OCI-LY7 (cell line): ENCODE data around the gene PALD1. TPM values are rescaled to one million over a fixed set of nuclear protein-coding genes. Genes with fewer than 3 reads are reported as not detected.

Source experiments
- BruUV-seq: library from RNA; stranded (reverse); fragments of 400-500 nt; replicated peaks from 2 replicates; lab custom pipeline; 2021; lab: Mats Ljungman, UMichigan
- CTCF ChIA-PET: fragments of 300-600 bp; sonication (Branson Sonifier 250); formaldehyde crosslinking; loops from one replicate; lab custom pipeline; 2022; ENCODE audit warnings: antibody characterized with exemption; ENCODE audit not compliant: unreplicated experiment; lab: Charles Lee
- POLR2A ChIA-PET: fragments of 300-600 bp; sonication (Branson Sonifier 250); formaldehyde crosslinking; loops from one replicate; lab custom pipeline; 2022; ENCODE audit warnings: antibody characterized with exemption; lab: Charles Lee
- DNase-seq: peaks from one replicate; pipeline ENCODE4 v3.0.0-alpha.2; 2015; ENCODE audit warnings: low spot score
- H2AFZ ChIP-seq: fragments of 200-600 bp; sonication (generic), shearing (Covaris generic); 2 replicates; pipeline ENCODE4 v1.6.1; 2014; ENCODE audit warnings: mild to moderate bottlenecking, antibody characterized with exemption, low read length, moderate library complexity
- H3K27ac ChIP-seq: fragments of 200-600 bp; sonication (generic); 2 replicates; pipeline ENCODE4 v1.5.1; 2014; ENCODE audit warnings: mixed run types, low read depth, mild to moderate bottlenecking, moderate library complexity, low read length, inconsistent platforms; ENCODE audit not compliant: poor library complexity, severe bottlenecking
- H3K36me3 ChIP-seq: fragments of 200-600 bp; sonication (generic); 2 replicates; pipeline ENCODE4 v1.6.1; 2014; ENCODE audit warnings: mild to moderate bottlenecking, antibody characterized with exemption, low read length, moderate library complexity, mixed read lengths; ENCODE audit not compliant: insufficient read depth
- H3K4me1 ChIP-seq: fragments of 200-600 bp; sonication (generic); 2 replicates; pipeline ENCODE4 v1.5.1; 2014; ENCODE audit warnings: mild to moderate bottlenecking, low read length; ENCODE audit not compliant: insufficient read depth, poor library complexity, severe bottlenecking
- H3K4me2 ChIP-seq: fragments of 200-600 bp; sonication (generic); 2 replicates; pipeline ENCODE4 v1.6.1; 2014; ENCODE audit warnings: mild to moderate bottlenecking, low read length
- H3K4me3 ChIP-seq: fragments of 200-600 bp; sonication (generic); 2 replicates; pipeline ENCODE4 v1.5.1; 2014; ENCODE audit warnings: mild to moderate bottlenecking, low read depth, low read length; ENCODE audit not compliant: poor library complexity, severe bottlenecking
- H3K79me2 ChIP-seq: fragments of 200-600 bp; sonication (generic); 2 replicates; pipeline ENCODE4 v1.6.1; 2016; ENCODE audit warnings: low read depth, mild to moderate bottlenecking, low read length, moderate library complexity, mixed read lengths; ENCODE audit not compliant: insufficient read depth
- H3K9me2 ChIP-seq: fragments of 200-600 bp; sonication (generic); 2 replicates; pipeline ENCODE4 v1.6.1; 2016; ENCODE audit warnings: mild to moderate bottlenecking, low read length, mixed read lengths; ENCODE audit not compliant: insufficient read depth
- H3K9me3 ChIP-seq: fragments of 200-600 bp; sonication (generic); 2 replicates; pipeline ENCODE4 v1.6.1; 2014; ENCODE audit warnings: mild to moderate bottlenecking, mixed run types, low read length, mixed read lengths
- H4K20me1 ChIP-seq: fragments of 200-600 bp; sonication (generic); 2 replicates; pipeline ENCODE4 v1.6.1; 2014; ENCODE audit warnings: mild to moderate bottlenecking, antibody characterized with exemption, low read length, moderate library complexity, mixed read lengths; ENCODE audit not compliant: insufficient read depth
- EZH2phosphoT487 ChIP-seq: fragments of 200-600 bp; sonication (generic); IDR thresholded peaks from 2 replicates; pipeline ENCODE4 v1.6.1; 2018; ENCODE audit warnings: low read depth, borderline replicate concordance, mild to moderate bottlenecking, mixed run types, antibody characterized with exemption, low read length, moderate library complexity, mixed read lengths
- intact Hi-C: fragments of 100-400 bp; cut with micrococcal nuclease; formaldehyde crosslinking; loops from one replicate; pipeline ENCODE4 v1.10.0; 2022; ENCODE audit not compliant: unreplicated experiment
- total RNA-seq, 2 experiments: library from RNA; depleted of rRNA in 1 of 2; stranded (reverse); fragments of >200 nt in 1 of 2; shearing (Covaris generic) in 1 of 2; gene quantifications; 2 replicates each; pipeline ENCODE4 v1.2.3, GENCODE V29; 2014 to 2022
- TF ChIP-seq, protein P1 (sequence below): fragments of 200-600 bp; sonication (generic); conservative IDR thresholded peaks from 2 replicates; pipeline ENCODE4 v1.5.1; 2014; ENCODE audit warnings: mild to moderate bottlenecking, antibody characterized with exemption, low read length, moderate library complexity, mixed read lengths

The PALD1 gene
- total RNA-seq, 2 experiments from 2014 or later, result 52.7 to 66.7 TPM

DNA sequence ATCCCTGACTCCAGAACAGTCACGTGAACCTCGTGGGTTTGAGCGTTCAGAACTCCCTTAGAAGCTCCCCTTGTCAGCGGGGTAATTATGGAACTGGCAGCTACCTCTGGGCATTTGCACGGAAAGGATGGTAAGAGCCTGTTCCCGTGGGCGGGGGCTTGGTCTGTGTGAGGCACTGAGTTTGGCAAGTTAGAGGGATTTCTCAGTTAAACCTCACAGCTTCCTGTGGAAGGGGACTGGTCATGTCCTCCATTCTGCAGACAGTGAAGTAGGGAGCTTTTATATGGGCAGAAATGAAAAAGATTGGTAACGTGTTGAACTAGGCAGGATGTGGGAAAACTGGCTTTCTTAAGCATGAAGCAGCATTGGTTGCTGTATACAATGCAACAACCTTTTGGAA lies 16.0 kb downstream of the PALD1 start:
- TF ChIP-seq, protein P1, sequence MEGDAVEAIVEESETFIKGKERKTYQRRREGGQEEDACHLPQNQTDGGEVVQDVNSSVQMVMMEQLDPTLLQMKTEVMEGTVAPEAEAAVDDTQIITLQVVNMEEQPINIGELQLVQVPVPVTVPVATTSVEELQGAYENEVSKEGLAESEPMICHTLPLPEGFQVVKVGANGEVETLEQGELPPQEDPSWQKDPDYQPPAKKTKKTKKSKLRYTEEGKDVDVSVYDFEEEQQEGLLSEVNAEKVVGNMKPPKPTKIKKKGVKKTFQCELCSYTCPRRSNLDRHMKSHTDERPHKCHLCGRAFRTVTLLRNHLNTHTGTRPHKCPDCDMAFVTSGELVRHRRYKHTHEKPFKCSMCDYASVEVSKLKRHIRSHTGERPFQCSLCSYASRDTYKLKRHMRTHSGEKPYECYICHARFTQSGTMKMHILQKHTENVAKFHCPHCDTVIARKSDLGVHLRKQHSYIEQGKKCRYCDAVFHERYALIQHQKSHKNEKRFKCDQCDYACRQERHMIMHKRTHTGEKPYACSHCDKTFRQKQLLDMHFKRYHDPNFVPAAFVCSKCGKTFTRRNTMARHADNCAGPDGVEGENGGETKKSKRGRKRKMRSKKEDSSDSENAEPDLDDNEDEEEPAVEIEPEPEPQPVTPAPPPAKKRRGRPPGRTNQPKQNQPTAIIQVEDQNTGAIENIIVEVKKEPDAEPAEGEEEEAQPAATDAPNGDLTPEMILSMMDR, result no peak
- TF ChIP-seq EZH2phosphoT487, result no peak
- H4K20me1 ChIP-seq, result no peaks in the 10 kb centered on the region
- peak overlapping the region; percentile 64 for H3K4me3 ChIP-seq
- no peaks in the 10 kb centered on the region for H3K9me2 ChIP-seq
- DNase-seq, result no peak
- peaks cover 99% of the 10 kb centered on the region for H3K4me1 ChIP-seq
- H3K79me2 ChIP-seq, result peaks cover 77% of the 10 kb centered on the region
- H3K36me3 ChIP-seq, result peaks cover 34% of the 10 kb centered on the region; the same call in 1 of the 2 replicates
- no peak overlapping the region for H2AFZ ChIP-seq
- no peaks in the 10 kb centered on the region for H3K9me3 ChIP-seq
- intact Hi-C loops, result no loop called here
- H3K4me2 ChIP-seq, result peak overlapping the region; percentile 95
- ChIA-PET POLR2A (interaction anchor here (0.6 to 5.1 kb wide), 9 partner anchors 10 to 265 kb away, joined by 3 to 35 read pairs (median 5); partner anchors contain the start of gene PALD1), CTCF (interaction anchor here (1.4 kb wide), 1 partner anchor 9 kb away, joined by 3 read pairs; no protein-coding TSS in a partner anchor)
- H3K27ac ChIP-seq, result peak overlapping the region; percentile 98
- BruUV-seq, result TSS peak; percentile 30

DNA sequence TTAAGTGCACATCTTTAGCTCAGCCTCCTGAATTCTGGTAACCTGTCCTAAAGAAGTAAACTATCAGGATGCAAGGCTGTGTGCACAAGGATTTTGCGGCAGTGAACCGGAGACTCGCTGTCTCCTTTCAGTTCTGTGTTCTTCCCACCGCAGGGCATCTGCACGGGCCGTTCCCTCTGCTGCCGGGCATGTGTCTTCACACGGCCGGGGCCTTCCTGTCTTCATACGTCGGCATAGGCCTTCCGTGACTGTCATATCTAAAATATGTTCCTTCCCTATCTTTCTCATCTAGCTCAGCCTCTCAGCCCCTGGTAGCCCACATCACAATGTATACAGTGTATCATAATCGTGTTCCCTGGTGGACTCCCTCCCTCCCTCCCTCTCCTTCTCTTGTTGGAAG lies 16.4 kb downstream of the PALD1 start:
- Histone ChIP-seq H4K20me1 (no peaks in the 10 kb centered on the region), H3K36me3 (peaks cover 34% of the 10 kb centered on the region; the same call in 1 of the 2 replicates), H3K9me2 (no peaks in the 10 kb centered on the region), H3K27ac (peak overlapping the region; percentile 98), H3K4me1 (peaks cover 99% of the 10 kb centered on the region), H3K4me3 (peak overlapping the region; percentile 64), H2AFZ (no peak overlapping the region), H3K79me2 (peaks cover 81% of the 10 kb centered on the region), H3K4me2 (peak overlapping the region; percentile 95), H3K9me3 (no peaks in the 10 kb centered on the region)
- no TSS peak for BruUV-seq
- intact Hi-C loops, result no loop called here
- TF ChIP-seq EZH2phosphoT487, result no peak
- TF ChIP-seq, protein P1, result no peak
- DNase-seq, result no peak
- CTCF ChIA-PET, result interaction anchor here (1.4 kb wide), 1 partner anchor 10 kb away, joined by 3 read pairs; no protein-coding TSS in a partner anchor
- POLR2A ChIA-PET, result interaction anchor here (0.5 to 5.1 kb wide), 11 partner anchors 10 to 265 kb away, joined by 3 to 35 read pairs (median 4); partner anchors contain the start of gene PALD1

DNA sequence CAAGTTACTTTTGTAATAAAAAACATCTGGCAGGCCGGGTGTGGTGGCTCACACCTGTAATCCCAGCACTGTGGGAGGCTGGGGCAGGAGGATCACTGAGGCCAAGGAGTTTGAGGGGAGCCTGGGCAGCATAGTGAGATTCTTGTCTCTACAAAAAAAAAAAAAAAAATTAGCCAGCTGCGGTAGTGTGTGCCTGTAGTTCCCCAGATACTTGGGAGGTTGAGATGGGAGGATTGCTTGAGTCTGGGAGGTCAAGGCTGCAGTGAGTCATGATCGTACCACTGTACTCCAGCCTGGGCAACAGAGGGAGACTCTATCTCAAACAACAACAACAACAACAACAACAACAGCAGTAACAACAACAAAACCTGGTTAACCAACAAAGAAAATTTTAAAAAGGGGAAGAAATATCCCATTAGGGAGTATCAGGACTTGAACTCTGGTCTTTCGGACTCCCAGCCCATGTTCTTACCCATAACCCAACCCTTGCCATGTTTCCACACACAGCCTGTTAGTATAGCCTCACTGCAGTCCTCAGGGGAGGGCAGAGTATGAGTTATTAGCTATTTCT lies 17.2 kb downstream of the PALD1 start:
- Histone ChIP-seq H3K4me2 (peak overlapping the region; percentile 95), H3K79me2 (peaks cover 89% of the 10 kb centered on the region), H3K36me3 (peaks cover 41% of the 10 kb centered on the region), H3K9me3 (no peaks in the 10 kb centered on the region), H3K4me1 (peaks cover 99% of the 10 kb centered on the region), H3K4me3 (no peak overlapping the region), H4K20me1 (no peaks in the 10 kb centered on the region), H3K27ac (peak overlapping the region; percentile 98), H2AFZ (no peak overlapping the region), H3K9me2 (no peaks in the 10 kb centered on the region)
- intact Hi-C loops, result no loop called here
- DNase-seq, result no peak
- no TSS peak for BruUV-seq
- CTCF ChIA-PET, result no interaction called here
- POLR2A ChIA-PET, result interaction anchor here (0.5 to 5.1 kb wide), 8 partner anchors 9 to 92 kb away, joined by 3 to 35 read pairs (median 4); partner anchors contain the start of genes EIF4EBP2 and PALD1
- TF ChIP-seq, protein P1, result no peak
- TF ChIP-seq EZH2phosphoT487, result no peak
